ENCODE results near the gene RAPGEF3.

The RAPGEF3 gene

GRCh38 chr12:47736877-47737676 is 21.6 kb downstream of the RAPGEF3 start:
- no peak for TF ChIP-seq CTCF (conservative IDR thresholded peaks at IDR 0.05)
- H3K27ac ChIP-seq = no peak overlapping the region

GRCh38 chr12:47736216-47736615 is 22.5 kb downstream of the RAPGEF3 start:
- H3K27ac ChIP-seq = no peak overlapping the region
- no peak for TF ChIP-seq CTCF (conservative IDR thresholded peaks at IDR 0.05)

- H3K27ac ChIP-seq = no peak overlapping the region
- no peak for TF ChIP-seq CTCF (conservative IDR thresholded peaks at IDR 0.05)
These were observed 23.0 kb downstream of the RAPGEF3 start for GRCh38 chr12:47735649-47736048.

- TF ChIP-seq CTCF (conservative IDR thresholded peaks at IDR 0.05) = no peak
- H3K27ac ChIP-seq = no peak overlapping the region
These were observed 23.8 kb downstream of the RAPGEF3 start for GRCh38 chr12:47734725-47735480.

- no peak for TF ChIP-seq CTCF (conservative IDR thresholded peaks at IDR 0.05)
- H3K27ac ChIP-seq = no peak overlapping the region
These were observed 25.5 kb downstream of the RAPGEF3 start for GRCh38 chr12:47733142-47733541.

GRCh38 chr12:47732504-47732903 is 26.2 kb downstream of the RAPGEF3 start:
- H3K27ac ChIP-seq = no peak overlapping the region
- TF ChIP-seq CTCF (conservative IDR thresholded peaks at IDR 0.05) = no peak

GRCh38 chr12:47731723-47732122 is 27.0 kb downstream of the RAPGEF3 start:
- TF ChIP-seq CTCF (conservative IDR thresholded peaks at IDR 0.05) = no peak
- no peak overlapping the region for H3K27ac ChIP-seq

All from VCaP (cell line).